H1 (cell line): ENCODE measurements around the gene GNAL. TPM values are rescaled to one million over a fixed set of nuclear protein-coding genes. Genes with fewer than 3 reads are reported as not detected.

ENCODE experiments used
- CTCF ChIA-PET: fragments of 300-600 bp; sonication (Branson Sonifier 250); formaldehyde crosslinking; loops from one replicate; lab custom pipeline; 2021; ENCODE audit not compliant: partially characterized antibody; lab: Charles Lee
- POLR2A ChIA-PET: fragments of 300-600 bp; sonication (Branson Sonifier 250); formaldehyde crosslinking; loops from one replicate; lab custom pipeline; 2021; ENCODE audit warnings: inconsistent platforms; ENCODE audit not compliant: partially characterized antibody; lab: Charles Lee
- DNase-seq, 2 experiments: peaks; one replicate each; pipeline versions ENCODE4 v3.0.0 to v3.0.0-alpha.2; 2010 to 2022; ENCODE audit warnings: low spot score in 2 of 2, low read depth in 1 of 2, mixed read lengths in 1 of 2
- FAIRE-seq: peaks from 2 replicates; lab custom pipeline; 2011; peaks lifted over from hg19 to GRCh38; lab: Jason Lieb, UNC
- H2AFZ ChIP-seq: 2 replicates; pipeline ENCODE4 v1.8.1; 2012; ENCODE audit warnings: low read length, inconsistent platforms
- H2AK5ac ChIP-seq: 2 replicates; pipeline ENCODE4 v1.6.1; 2013; ENCODE audit warnings: low read depth, low read length
- H2BK120ac ChIP-seq: replicated peaks from 2 replicates; pipeline ENCODE3; 2013; ENCODE audit warnings: low read depth, low read length, inconsistent platforms
- H2BK12ac ChIP-seq: 2 replicates; pipeline ENCODE4 v1.6.1; 2013; ENCODE audit warnings: low read depth, low read length
- H2BK15ac ChIP-seq: 2 replicates; pipeline ENCODE4 v1.6.1; 2013; ENCODE audit warnings: low read length
- H2BK20ac ChIP-seq: 2 replicates; pipeline ENCODE4 v1.6.1; 2013; ENCODE audit warnings: low read length
- H2BK5ac ChIP-seq: 2 replicates; pipeline ENCODE4 v1.6.1; 2013; ENCODE audit warnings: low read depth, low read length
- H3K14ac ChIP-seq: 2 replicates; pipeline ENCODE4 v1.6.1; 2013; ENCODE audit warnings: inconsistent platforms; ENCODE audit not compliant: insufficient read length
- H3K18ac ChIP-seq: 2 replicates; pipeline ENCODE4 v1.6.1; 2013; ENCODE audit warnings: low read length; ENCODE audit errors: extremely low read depth
- H3K23ac ChIP-seq: 2 replicates; pipeline ENCODE4 v1.6.1; 2013; ENCODE audit warnings: inconsistent platforms; ENCODE audit not compliant: insufficient read length
- H3K23me2 ChIP-seq: 2 replicates; pipeline ENCODE4 v1.6.1; 2013; ENCODE audit warnings: low read depth, low read length
- H3K27ac ChIP-seq: 2 replicates; pipeline ENCODE4 v1.6.1; 2011; ENCODE audit warnings: low read depth, low read length, inconsistent platforms
- H3K27me3 ChIP-seq, 4 experiments: replicated peaks in 1 of 4; 1 replicate in 1 of 4; 2 replicates in 3 of 4; pipeline versions ENCODE4 v1.6.1 to v1.8.1; 2011 to 2013; ENCODE audit warnings: low read length in 3 of 4, mild to moderate bottlenecking in 3 of 4, inconsistent platforms in 2 of 4, mixed read lengths in 2 of 4, moderate library complexity in 1 of 4; ENCODE audit not compliant: control insufficient read depth in 3 of 4, insufficient read depth in 3 of 4; ENCODE audit errors: extremely low read depth in 1 of 4
- H3K36me3 ChIP-seq, 4 experiments: 2 replicates each; pipeline versions ENCODE4 v1.6.1 to v1.8.1; 2011 to 2013; ENCODE audit warnings: mild to moderate bottlenecking in 4 of 4, low read length in 3 of 4, moderate library complexity in 2 of 4, control low read depth in 1 of 4, inconsistent platforms in 1 of 4; ENCODE audit not compliant: insufficient read depth in 4 of 4, control insufficient read depth in 2 of 4
- H3K4ac ChIP-seq: replicated peaks from 2 replicates; pipeline ENCODE3; 2013; ENCODE audit warnings: low read length, low read depth, mixed read lengths, inconsistent platforms; ENCODE audit not compliant: insufficient read length
- H3K4me1 ChIP-seq, 4 experiments: replicated peaks in 1 of 4; 1 replicate in 1 of 4; 2 replicates in 3 of 4; pipeline versions ENCODE4 v1.6.1 to v1.8.1; 2011 to 2013; ENCODE audit warnings: low read length in 3 of 4, inconsistent platforms in 2 of 4, mixed read lengths in 1 of 4; ENCODE audit not compliant: insufficient read depth in 4 of 4, control insufficient read depth in 3 of 4
- H3K4me2 ChIP-seq, 2 experiments: 2 replicates each; pipeline versions ENCODE4 v1.6.1 to v1.8.1; 2011 to 2013; ENCODE audit warnings: low read depth in 2 of 2, low read length in 2 of 2, control low read depth in 1 of 2, inconsistent platforms in 1 of 2, mild to moderate bottlenecking in 1 of 2; ENCODE audit not compliant: insufficient read depth in 1 of 2
- H3K4me3 ChIP-seq, 4 experiments: fragments of 200-600, 300-600 bp in 1 of 4; sonication (generic), shearing (Covaris generic), sonication (Bioruptor Twin) in 1 of 4; 2 replicates each; pipeline versions ENCODE4 v1.5.1 to v1.8.1; 2011 to 2016; ENCODE audit warnings: low read length in 4 of 4, low read depth in 3 of 4, control low read depth in 2 of 4, inconsistent platforms in 2 of 4, mild to moderate bottlenecking in 2 of 4, mixed read lengths in 1 of 4, moderate library complexity in 1 of 4; ENCODE audit not compliant: insufficient read depth in 2 of 4; ENCODE audit errors: extremely low read depth in 1 of 4
- H3K56ac ChIP-seq: replicated peaks from 2 replicates; pipeline ENCODE3; 2013; ENCODE audit warnings: low read depth, mild to moderate bottlenecking, mixed read lengths, low read length, inconsistent platforms; ENCODE audit not compliant: insufficient read length
- H3K79me1 ChIP-seq: 2 replicates; pipeline ENCODE4 v1.6.1; 2013; ENCODE audit warnings: low read depth, low read length, control low read depth
- H3K79me2 ChIP-seq, 2 experiments: 2 replicates each; pipeline versions ENCODE4 v1.6.1 to v1.8.1; 2012 to 2013; ENCODE audit warnings: low read length in 2 of 2, mild to moderate bottlenecking in 2 of 2, inconsistent platforms in 1 of 2; ENCODE audit not compliant: insufficient read depth in 2 of 2, control insufficient read depth in 1 of 2
- H3K9ac ChIP-seq, 4 experiments: replicated peaks in 1 of 4; 1 replicate in 1 of 4; 2 replicates in 3 of 4; pipeline versions ENCODE4 v1.6.1 to v1.8.1; 2011 to 2013; ENCODE audit warnings: low read depth in 3 of 4, low read length in 3 of 4, control low read depth in 2 of 4, mild to moderate bottlenecking in 2 of 4, moderate library complexity in 2 of 4, inconsistent platforms in 1 of 4; ENCODE audit errors: extremely low read depth in 1 of 4
- H3K9me3 ChIP-seq, 2 experiments: 2 replicates each; pipeline versions ENCODE4 v1.6.1 to v1.8.1; 2012 to 2013; ENCODE audit warnings: mild to moderate bottlenecking in 2 of 2, moderate library complexity in 2 of 2, control low read depth in 1 of 2, inconsistent platforms in 1 of 2, low read depth in 1 of 2, low read length in 1 of 2, mixed read lengths in 1 of 2; ENCODE audit not compliant: insufficient read depth in 2 of 2
- H4K20me1 ChIP-seq, 2 experiments: replicated peaks in 1 of 2; 2 replicates each; pipeline versions ENCODE3 to v1.8.1; 2011 to 2013; ENCODE audit warnings: inconsistent platforms in 2 of 2, low read length in 2 of 2, mild to moderate bottlenecking in 1 of 2; ENCODE audit not compliant: insufficient read depth in 2 of 2, control insufficient read depth in 1 of 2
- H4K5ac ChIP-seq: 2 replicates; pipeline ENCODE4 v1.6.1; 2013; ENCODE audit warnings: low read length, low read depth, mixed read lengths, inconsistent platforms; ENCODE audit not compliant: insufficient read length
- H4K8ac ChIP-seq: 2 replicates; pipeline ENCODE4 v1.8.0; 2013; ENCODE audit warnings: mild to moderate bottlenecking, moderate library complexity, low read length, inconsistent platforms; ENCODE audit not compliant: insufficient read depth; ENCODE audit errors: extremely low read depth
- H4K91ac ChIP-seq: replicated peaks from 2 replicates; pipeline ENCODE3; 2013; ENCODE audit warnings: low read length, mixed read lengths, inconsistent platforms; ENCODE audit not compliant: insufficient read length
- ATF2 ChIP-seq: IDR thresholded peaks from 2 replicates; pipeline ENCODE4 v1.6.1; 2012; ENCODE audit warnings: low read length, inconsistent platforms
- SP4 ChIP-seq: IDR thresholded peaks from 2 replicates; pipeline ENCODE4 v1.6.1; 2012; ENCODE audit warnings: low read length, inconsistent platforms
- WGBS, 2 experiments: shearing (Covaris generic) in 1 of 2; methylation state at CpG; one replicate each; pipeline versions ENCODE4 v1.1.6 to v1.1.7; 2013 to 2015; ENCODE audit warnings: low lambda C conversion rate in 2 of 2, mixed read lengths in 2 of 2, inconsistent platforms in 1 of 2, low coverage in 1 of 2, missing lambda C conversion rate in 1 of 2; ENCODE audit not compliant: insufficient replicate concordance in 2 of 2, insufficient coverage in 1 of 2, insufficient read length in 1 of 2; ENCODE audit errors: extremely low coverage in 1 of 2, missing lambda C conversion rate in 1 of 2; 5-methylcytosine and 5-hydroxymethylcytosine counted together
- polyA plus RNA-seq, 7 experiments: library from polyadenylated mRNA; depleted of rRNA in 3 of 7; stranded (reverse) in 5 of 7; unstranded in 2 of 7; fragments of >200 nt in 5 of 7; fragments of 200-250 nt in 2 of 7; gene quantifications; 1 replicate in 5 of 7; 2 replicates in 1 of 7; 4 replicates in 1 of 7; pipeline versions ENCODE4 v1.2.1 to v1.2.3, GENCODE V29; 2011 to 2013; ENCODE audit warnings: missing spikeins in 2 of 7, mixed read lengths in 2 of 7
- total RNA-seq: library from RNA; stranded (reverse); fragmentation: NEBNext Ultra II Directional; extraction: Animal tissue kit (Norgen Biotek cat#: 25700); gene quantifications from 2 replicates; pipeline ENCODE4 v1.2.1, GENCODE V29; 2021

The GNAL gene
- total and polyA plus RNA-seq, 2 of the 8 experiments (the other 6 are each of a cell fraction or from before 2014, with no cell fraction given) = 13.2 to 18.3 TPM

GRCh38 chr18:11888726-11889125 is 199.7 kb downstream of the GNAL start:
- peaks cover 0 to 4% (median 1%) of the 10 kb centered on the region in 4 experiments; a peak in 2 of 7 replicates for H3K4me1 ChIP-seq
- no peaks in the 10 kb centered on the region for H3K27me3 ChIP-seq
- H3K14ac ChIP-seq = no peak overlapping the region
- H3K9ac ChIP-seq = no peak overlapping the region
- no peak overlapping the region for H3K27ac ChIP-seq
- no peaks in the 10 kb centered on the region for H3K79me1 ChIP-seq
- no peaks in the 10 kb centered on the region for H3K9me3 ChIP-seq
- H3K79me2 ChIP-seq = no peaks in the 10 kb centered on the region
- H3K18ac ChIP-seq = no peak overlapping the region
- 87% methylated on average over 2 of the region's 2 CpGs; no CpG with 5 or more reads in 1 of the 2 experiments for WGBS, 2 experiments
- H3K23me2 ChIP-seq = no peaks in the 10 kb centered on the region
- no peak overlapping the region for H3K23ac ChIP-seq
- FAIRE-seq = no peak
- no peak overlapping the region for H2BK12ac ChIP-seq
- H4K91ac ChIP-seq = no peak overlapping the region
- H3K4ac ChIP-seq = no peak overlapping the region
- peaks cover 0 to 13% (median 4%) of the 10 kb centered on the region in 4 experiments; a peak in 4 of 8 replicates for H3K36me3 ChIP-seq
- no peak overlapping the region for H2BK20ac ChIP-seq
- no peak overlapping the region for H3K56ac ChIP-seq
- H4K20me1 ChIP-seq = peaks cover 0 to 4% of the 10 kb centered on the region in 2 experiments
- TF ChIP-seq SP4 = no peak
- TF ChIP-seq ATF2 = no peak
- H2BK15ac ChIP-seq = no peak overlapping the region
- no peak overlapping the region for H4K5ac ChIP-seq
- H2BK5ac ChIP-seq = no peak overlapping the region
- no peak overlapping the region for H3K4me2 ChIP-seq
- no peak overlapping the region for H2AFZ ChIP-seq
- no peak for DNase-seq
- H3K4me3 ChIP-seq = no peak overlapping the region
- ChIA-PET CTCF (interaction anchor here (1.2 to 1.7 kb wide), 4 partner anchors 10 to 147 kb away, joined by 3 to 5 read pairs (median 4); no protein-coding TSS in a partner anchor), POLR2A (interaction anchor here (1.1 kb wide), 1 partner anchor 12 kb away, joined by 3 read pairs; no protein-coding TSS in a partner anchor)
- H2AK5ac ChIP-seq = no peak overlapping the region
- no peak overlapping the region for H2BK120ac ChIP-seq
- no peak overlapping the region for H4K8ac ChIP-seq
